ENCODE results near the gene YJEFN3. TPM values are rescaled to one million over a fixed set of nuclear protein-coding genes. Genes with fewer than 3 reads are reported as not detected.

YJEFN3 gene
- total RNA-seq, 1 experiment from 2014 or later, result 11.9 TPM

DNA sequence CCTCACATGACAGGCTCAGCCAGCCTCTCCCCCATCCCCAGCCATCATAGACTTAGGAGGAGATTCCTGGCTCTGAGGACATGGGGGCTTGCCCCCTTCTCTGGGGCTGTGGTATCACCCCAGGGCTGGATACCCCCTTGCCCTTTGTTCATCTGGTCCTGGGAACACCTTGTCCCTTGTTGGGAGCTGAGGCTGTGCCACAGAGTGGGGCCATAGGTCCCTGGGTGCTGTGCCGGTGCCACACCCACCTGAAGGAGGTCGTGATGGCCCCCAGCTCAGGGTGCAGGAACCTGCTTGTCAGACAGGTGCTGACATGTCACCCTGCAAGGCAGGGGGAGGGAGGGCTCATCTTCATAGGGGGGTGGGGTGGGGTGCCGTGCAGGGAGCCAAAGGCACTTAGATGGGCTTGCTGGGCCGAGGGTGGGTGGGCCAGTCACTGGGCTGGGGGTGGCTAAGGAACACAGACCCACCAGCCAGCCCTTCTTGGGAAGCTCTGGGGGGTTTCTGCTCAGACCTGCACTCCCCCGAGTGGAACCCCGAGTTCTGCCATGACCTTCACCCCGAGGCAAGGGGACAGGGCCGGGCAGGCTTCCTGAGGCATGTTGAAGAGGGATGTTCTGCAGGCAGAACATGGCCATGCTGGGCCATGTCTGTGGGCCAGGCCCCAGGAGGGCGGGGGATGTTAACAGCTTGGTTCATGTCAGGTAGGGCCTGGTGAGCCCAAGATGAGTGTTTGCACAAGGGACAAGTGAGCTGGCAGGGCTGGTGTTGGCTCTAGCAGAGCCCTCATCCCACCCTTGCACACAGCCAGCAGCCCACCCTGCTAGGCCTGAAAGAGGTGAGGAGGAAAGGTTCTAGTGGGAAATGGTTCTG lies 41.4 kb upstream of the YJEFN3 start:
- peak overlapping the region; percentile 67 for H3K27ac Mint-ChIP-seq (ENCODE audit: low read depth, unreplicated experiment)
- H3K9me3 Mint-ChIP-seq (ENCODE audit: unreplicated experiment), result no peaks in the 10 kb centered on the region
- peaks cover 19% of the 10 kb centered on the region for H3K36me3 Mint-ChIP-seq (ENCODE audit: insufficient read depth, unreplicated experiment)
- no peak overlapping the region for H3K4me3 Mint-ChIP-seq (ENCODE audit: unreplicated experiment)
- intact Hi-C loops (cut with micrococcal nuclease), result loop anchor here (5.0 kb wide), 1 partner anchor 80 kb away; the partner anchor contains the start of gene GATAD2A
- H3K27me3 Mint-ChIP-seq (ENCODE audit: insufficient read depth, unreplicated experiment), result no peaks in the 10 kb centered on the region
- peaks cover 12% of the 10 kb centered on the region for H3K4me1 Mint-ChIP-seq (ENCODE audit: insufficient read depth, unreplicated experiment)
- ChIA-PET CTCF (interaction anchor here (0.6 to 7.5 kb wide), 6 partner anchors 9 to 122 kb away, joined by 3 to 176 read pairs (median 4); no protein-coding TSS in a partner anchor), POLR2A (interaction anchor here (0.8 kb wide), 1 partner anchor 102 kb away, joined by 4 read pairs; no protein-coding TSS in a partner anchor)
- no TSS peak for BruUV-seq (replicated peaks)
- DNase-seq (ENCODE audit: unreplicated experiment), result no peak
- TF ChIP-seq, protein P1, sequence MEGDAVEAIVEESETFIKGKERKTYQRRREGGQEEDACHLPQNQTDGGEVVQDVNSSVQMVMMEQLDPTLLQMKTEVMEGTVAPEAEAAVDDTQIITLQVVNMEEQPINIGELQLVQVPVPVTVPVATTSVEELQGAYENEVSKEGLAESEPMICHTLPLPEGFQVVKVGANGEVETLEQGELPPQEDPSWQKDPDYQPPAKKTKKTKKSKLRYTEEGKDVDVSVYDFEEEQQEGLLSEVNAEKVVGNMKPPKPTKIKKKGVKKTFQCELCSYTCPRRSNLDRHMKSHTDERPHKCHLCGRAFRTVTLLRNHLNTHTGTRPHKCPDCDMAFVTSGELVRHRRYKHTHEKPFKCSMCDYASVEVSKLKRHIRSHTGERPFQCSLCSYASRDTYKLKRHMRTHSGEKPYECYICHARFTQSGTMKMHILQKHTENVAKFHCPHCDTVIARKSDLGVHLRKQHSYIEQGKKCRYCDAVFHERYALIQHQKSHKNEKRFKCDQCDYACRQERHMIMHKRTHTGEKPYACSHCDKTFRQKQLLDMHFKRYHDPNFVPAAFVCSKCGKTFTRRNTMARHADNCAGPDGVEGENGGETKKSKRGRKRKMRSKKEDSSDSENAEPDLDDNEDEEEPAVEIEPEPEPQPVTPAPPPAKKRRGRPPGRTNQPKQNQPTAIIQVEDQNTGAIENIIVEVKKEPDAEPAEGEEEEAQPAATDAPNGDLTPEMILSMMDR (IDR thresholded peaks at IDR 0.05; ENCODE audit: unreplicated experiment), result no peak

DNA sequence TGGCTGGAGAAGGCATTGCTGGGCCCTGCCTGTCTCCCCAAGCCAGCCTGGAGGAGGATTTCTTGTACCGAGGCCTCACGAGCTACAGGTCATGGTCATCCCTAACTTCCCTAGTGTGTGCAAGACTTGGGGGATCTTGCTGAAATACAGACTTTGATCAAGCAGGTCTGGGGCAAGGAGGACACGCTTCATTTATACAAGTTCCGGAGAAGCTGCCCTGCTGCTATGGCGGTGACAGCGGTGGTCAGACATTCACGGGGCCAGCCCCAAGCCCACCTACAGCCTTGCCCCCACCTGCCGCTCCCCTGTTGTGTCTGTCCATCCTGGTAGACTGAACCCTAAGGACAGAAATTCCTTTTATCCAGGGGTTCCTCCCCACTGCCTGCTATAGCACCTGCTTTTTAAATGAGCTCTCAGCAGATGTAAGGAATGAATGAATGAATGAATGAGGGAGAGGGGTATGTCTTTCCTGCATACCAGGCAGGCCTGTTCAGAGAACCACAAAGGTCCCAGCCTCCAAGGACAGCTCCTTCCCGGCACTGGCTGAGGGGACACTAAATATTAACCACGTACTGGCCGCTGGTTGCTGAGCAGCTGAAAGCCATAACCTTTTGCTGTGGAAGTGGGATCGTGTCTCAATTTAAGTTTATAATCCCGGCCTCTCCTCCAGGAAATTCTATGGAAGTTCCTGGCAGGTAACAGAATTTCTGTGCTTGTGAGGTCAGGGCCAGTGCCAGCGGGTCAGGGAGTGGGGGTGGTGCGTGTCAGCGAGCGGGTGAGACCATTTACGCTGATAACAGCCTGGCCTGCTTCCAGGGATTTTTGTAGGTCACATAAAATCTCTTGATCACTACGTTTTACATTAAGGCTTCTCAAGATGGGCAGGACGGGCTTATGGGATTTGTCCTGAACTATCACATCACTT lies 40.5 kb upstream of the YJEFN3 start:
- peaks cover 25% of the 10 kb centered on the region for H3K36me3 Mint-ChIP-seq (ENCODE audit: insufficient read depth, unreplicated experiment)
- H3K27me3 Mint-ChIP-seq (ENCODE audit: insufficient read depth, unreplicated experiment), result no peaks in the 10 kb centered on the region
- no peak overlapping the region for H3K4me3 Mint-ChIP-seq (ENCODE audit: unreplicated experiment)
- DNase-seq (ENCODE audit: unreplicated experiment), result no peak
- no peaks in the 10 kb centered on the region for H3K9me3 Mint-ChIP-seq (ENCODE audit: unreplicated experiment)
- peaks cover 12% of the 10 kb centered on the region for H3K4me1 Mint-ChIP-seq (ENCODE audit: insufficient read depth, unreplicated experiment)
- ChIA-PET CTCF (interaction anchor here (0.6 to 7.5 kb wide), 11 partner anchors 8 to 156 kb away, joined by 3 to 176 read pairs (median 4); partner anchors contain the start of genes GATAD2A and GMIP), POLR2A (interaction anchor here (0.7 to 1.6 kb wide), 6 partner anchors 16 to 285 kb away, joined by 3 to 5 read pairs (median 4); partner anchors contain the start of genes NDUFA13, NR2C2AP and TSSK6)
- intact Hi-C loops (cut with micrococcal nuclease), result loop anchor here (5.0 kb wide), 1 partner anchor 81 kb away; the partner anchor contains the start of gene GATAD2A
- peak overlapping the region; percentile 75 for H3K27ac Mint-ChIP-seq (ENCODE audit: low read depth, unreplicated experiment)
- TF ChIP-seq, protein P1 (IDR thresholded peaks at IDR 0.05; ENCODE audit: unreplicated experiment), result no peak
- BruUV-seq (replicated peaks), result no TSS peak

GRCh38 chr19:19488875-19489690 lies 39.6 kb upstream of the YJEFN3 start:
- Mint-ChIP-seq H3K4me1 (ENCODE audit: insufficient read depth, unreplicated experiment) (peaks cover 12% of the 10 kb centered on the region), H3K4me3 (ENCODE audit: unreplicated experiment) (peak overlapping the region; percentile 28), H3K36me3 (ENCODE audit: insufficient read depth, unreplicated experiment) (peaks cover 26% of the 10 kb centered on the region), H3K27me3 (ENCODE audit: insufficient read depth, unreplicated experiment) (no peaks in the 10 kb centered on the region), H3K9me3 (ENCODE audit: unreplicated experiment) (no peaks in the 10 kb centered on the region), H3K27ac (ENCODE audit: low read depth, unreplicated experiment) (peak overlapping the region; percentile 75)
- CTCF ChIA-PET, result interaction anchor here (0.6 to 7.5 kb wide), 26 partner anchors 9 to 951 kb away, joined by 3 to 176 read pairs (median 4); partner anchors contain the start of genes GATAD2A and GMIP
- intact Hi-C loops (cut with micrococcal nuclease), result loop anchor here (5.0 kb wide), 1 partner anchor 82 kb away; the partner anchor contains the start of gene GATAD2A
- TSS peak; percentile 91 for BruUV-seq (replicated peaks)
- POLR2A ChIA-PET, result interaction anchor here (0.6 to 1.7 kb wide), 7 partner anchors 27 to 286 kb away, joined by 3 to 6 read pairs (median 4); partner anchors contain the start of genes NDUFA13, NR2C2AP and TSSK6
- peak; percentile 52 for DNase-seq (ENCODE audit: unreplicated experiment)
- TF ChIP-seq, protein P1 (IDR thresholded peaks at IDR 0.05; ENCODE audit: unreplicated experiment), result no peak

Data from MCF 10A (cell line).